GM18868 (cell line): Measurements from ENCODE around the gene MPND.

Source experiments
- ATAC-seq: cut with Tn5 transposase; IDR thresholded peaks from one replicate; pipeline ENCODE4 v1.9.1; 2021; ENCODE audit warnings: mild to moderate bottlenecking, moderate library complexity; ENCODE audit not compliant: unreplicated experiment

Gene MPND

GRCh38 chr19:4343370-4344307, at the start of gene MPND:
TSS of gene MPND (plus strand) at chr19:4343562. CDS start at chr19:4343594, 32 bp downstream.
- ATAC-seq: peak; percentile 57

- no peak for ATAC-seq
Observed at GRCh38 chr19:4294389-4294788, 49.0 kb upstream of the MPND start.

GRCh38 chr19:4295972-4296771, 47.2 kb upstream of the MPND start:
- ATAC-seq: no peak

- ATAC-seq: no peak
Observed at GRCh38 chr19:4297901-4298809, 45.2 kb upstream of the MPND start.

- no peak for ATAC-seq
Observed at GRCh38 chr19:4298810-4299550, 44.4 kb upstream of the MPND start.

GRCh38 chr19:4300589-4300988, 42.8 kb upstream of the MPND start:
- no peak for ATAC-seq

- ATAC-seq: no peak
Observed at GRCh38 chr19:4301590-4302242, 41.6 kb upstream of the MPND start.

GRCh38 chr19:4302243-4302640, 41.1 kb upstream of the MPND start, which contains the start of gene TMIGD2:
TSS of gene TMIGD2 (minus strand) at chr19:4302389. CDS start at chr19:4302385, 4 bp downstream.
- no peak for ATAC-seq

GRCh38 chr19:4303819-4304537, 39.4 kb upstream of the MPND start:
- no peak for ATAC-seq

- ATAC-seq: no peak
Observed at GRCh38 chr19:4304538-4305256, 38.7 kb upstream of the MPND start, which contains the start of gene FSD1. TSS of gene FSD1 (plus strand) at chr19:4304598. CDS start at chr19:4304747, 149 bp downstream.

GRCh38 chr19:4305257-4305612, 38.1 kb upstream of the MPND start:
- no peak for ATAC-seq

- ATAC-seq: no peak
Observed at GRCh38 chr19:4305659-4306058, 37.7 kb upstream of the MPND start.

- ATAC-seq: no peak
Observed at GRCh38 chr19:4310247-4311121, 32.9 kb upstream of the MPND start.

- no peak for ATAC-seq
Observed at GRCh38 chr19:4313847-4314490, 29.4 kb upstream of the MPND start.

GRCh38 chr19:4316956-4317355, 26.4 kb upstream of the MPND start:
- ATAC-seq: no peak

- no peak for ATAC-seq
Observed at GRCh38 chr19:4318460-4318859, 24.9 kb upstream of the MPND start.
